ENCODE results near the gene FARP1.

The FARP1 gene

DNA sequence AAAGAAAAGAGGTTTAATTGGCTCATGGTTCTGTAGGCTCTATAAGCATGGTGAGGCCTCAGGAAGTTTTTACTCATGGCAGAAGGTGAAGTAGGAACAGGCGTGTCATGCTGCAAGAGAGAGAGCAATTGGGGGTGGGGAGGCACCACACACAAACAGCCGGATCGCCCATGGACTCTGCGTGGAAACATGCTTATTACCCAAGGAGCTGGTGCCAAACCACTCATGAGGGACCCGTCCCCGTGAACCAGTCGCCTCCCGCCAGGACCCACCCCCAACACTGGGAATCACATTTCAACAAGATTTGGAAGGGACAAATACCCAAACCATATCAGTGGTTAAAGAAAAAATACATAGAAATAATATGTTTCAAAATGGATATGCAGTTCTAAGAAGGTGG, 208.7 kb downstream of the FARP1 start:
- TF ChIP-seq, protein P1, sequence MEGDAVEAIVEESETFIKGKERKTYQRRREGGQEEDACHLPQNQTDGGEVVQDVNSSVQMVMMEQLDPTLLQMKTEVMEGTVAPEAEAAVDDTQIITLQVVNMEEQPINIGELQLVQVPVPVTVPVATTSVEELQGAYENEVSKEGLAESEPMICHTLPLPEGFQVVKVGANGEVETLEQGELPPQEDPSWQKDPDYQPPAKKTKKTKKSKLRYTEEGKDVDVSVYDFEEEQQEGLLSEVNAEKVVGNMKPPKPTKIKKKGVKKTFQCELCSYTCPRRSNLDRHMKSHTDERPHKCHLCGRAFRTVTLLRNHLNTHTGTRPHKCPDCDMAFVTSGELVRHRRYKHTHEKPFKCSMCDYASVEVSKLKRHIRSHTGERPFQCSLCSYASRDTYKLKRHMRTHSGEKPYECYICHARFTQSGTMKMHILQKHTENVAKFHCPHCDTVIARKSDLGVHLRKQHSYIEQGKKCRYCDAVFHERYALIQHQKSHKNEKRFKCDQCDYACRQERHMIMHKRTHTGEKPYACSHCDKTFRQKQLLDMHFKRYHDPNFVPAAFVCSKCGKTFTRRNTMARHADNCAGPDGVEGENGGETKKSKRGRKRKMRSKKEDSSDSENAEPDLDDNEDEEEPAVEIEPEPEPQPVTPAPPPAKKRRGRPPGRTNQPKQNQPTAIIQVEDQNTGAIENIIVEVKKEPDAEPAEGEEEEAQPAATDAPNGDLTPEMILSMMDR (IDR thresholded peaks at IDR 0.05; ENCODE audit: low read length, missing control alignments): no peak
- H3K4me3 ChIP-seq (replicated peaks; ENCODE audit: low read depth, low read length): no peak overlapping the region
- no peak for DNase-seq (ENCODE audit: low read depth)

DNA sequence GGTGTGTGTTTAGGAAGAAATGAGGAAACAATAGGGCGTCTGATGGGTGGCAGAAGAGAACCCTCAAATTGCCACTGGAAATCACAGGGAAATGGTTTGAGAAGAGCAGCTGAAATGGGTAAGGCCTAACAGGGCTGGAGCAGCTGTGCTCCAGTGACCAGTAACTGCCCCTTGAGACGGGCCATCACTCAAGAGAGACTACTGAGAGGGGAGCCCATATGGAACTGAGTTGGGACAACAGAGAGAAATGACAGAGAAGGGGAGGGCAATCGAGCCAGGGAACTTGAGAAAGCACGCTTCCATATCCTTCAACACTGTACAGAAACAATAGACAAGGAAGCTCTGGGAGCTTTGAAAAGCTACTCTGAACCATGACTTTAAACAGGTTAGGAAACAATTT, 209.3 kb downstream of the FARP1 start:
- no peak overlapping the region for H3K4me3 ChIP-seq (replicated peaks; ENCODE audit: low read depth, low read length)
- no peak for DNase-seq (ENCODE audit: low read depth)
- TF ChIP-seq, protein P1 (IDR thresholded peaks at IDR 0.05; ENCODE audit: low read length, missing control alignments): no peak

DNA sequence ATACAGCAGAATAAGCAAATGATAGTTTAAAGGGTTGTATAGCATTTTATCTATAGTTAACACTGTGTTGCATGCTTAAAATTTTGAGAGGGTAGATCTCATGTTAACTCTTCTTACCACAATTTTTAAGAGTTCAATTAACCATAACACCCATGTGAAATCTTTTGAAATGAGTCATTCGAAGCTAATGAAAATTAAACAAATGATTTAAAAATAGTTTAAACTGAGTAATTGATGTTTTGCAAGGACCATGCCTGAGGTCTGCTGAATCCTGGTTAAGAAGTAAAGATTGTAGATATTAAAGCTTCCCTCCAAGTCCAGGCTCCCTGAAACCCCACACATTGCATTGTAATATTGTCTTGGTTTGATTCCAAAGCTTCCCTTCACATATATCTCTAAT, 210.9 kb downstream of the FARP1 start:
- DNase-seq (ENCODE audit: low read depth): no peak
- TF ChIP-seq, protein P1 (IDR thresholded peaks at IDR 0.05; ENCODE audit: low read length, missing control alignments): no peak
- no peak overlapping the region for H3K4me3 ChIP-seq (replicated peaks; ENCODE audit: low read depth, low read length)

DNA sequence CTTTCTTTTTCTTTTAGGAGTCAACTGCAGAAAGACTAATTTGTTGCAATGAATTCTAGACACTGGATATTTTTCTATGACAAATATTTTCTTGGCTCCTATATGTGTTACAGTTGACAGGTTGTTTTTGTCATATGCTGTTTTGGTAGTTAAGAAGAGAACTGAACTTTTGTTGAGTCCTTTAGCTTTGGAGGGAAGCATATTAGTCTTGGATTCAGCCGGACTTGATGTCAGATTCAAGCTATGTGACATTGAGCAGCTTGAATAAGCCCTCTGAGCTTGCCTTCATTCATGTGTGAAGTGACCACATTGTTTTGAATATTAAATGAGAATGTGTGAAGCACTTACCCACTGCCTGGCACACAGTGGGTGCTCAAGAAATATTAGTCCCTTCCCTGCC, 216.0 kb downstream of the FARP1 start:
- no peak for DNase-seq (ENCODE audit: low read depth)
- TF ChIP-seq, protein P1 (IDR thresholded peaks at IDR 0.05; ENCODE audit: low read length, missing control alignments): no peak
- H3K4me3 ChIP-seq (replicated peaks; ENCODE audit: low read depth, low read length): no peak overlapping the region

DNA sequence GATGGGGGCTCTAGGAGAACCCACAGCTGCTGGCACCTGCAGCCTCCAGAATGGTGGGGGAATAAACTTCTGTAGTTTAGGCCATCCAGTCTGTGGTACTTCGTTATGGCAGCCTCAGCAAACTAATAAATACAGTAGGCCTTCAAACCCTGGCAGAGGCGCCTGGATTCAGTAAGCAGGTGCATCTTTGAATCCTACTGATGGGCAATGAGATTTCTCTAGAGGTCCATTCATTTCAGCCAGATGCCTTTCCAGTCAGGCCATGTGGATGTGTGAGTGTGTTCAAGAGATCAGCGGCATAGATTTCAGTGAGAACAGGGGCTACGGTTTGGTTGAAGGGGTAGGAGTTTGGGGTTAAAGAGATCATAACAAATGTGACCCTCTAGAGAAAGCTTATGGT, 217.7 kb downstream of the FARP1 start:
- no peak overlapping the region for H3K4me3 ChIP-seq (replicated peaks; ENCODE audit: low read depth, low read length)
- DNase-seq (ENCODE audit: low read depth): no peak
- TF ChIP-seq, protein P1 (IDR thresholded peaks at IDR 0.05; ENCODE audit: low read length, missing control alignments): no peak

DNA sequence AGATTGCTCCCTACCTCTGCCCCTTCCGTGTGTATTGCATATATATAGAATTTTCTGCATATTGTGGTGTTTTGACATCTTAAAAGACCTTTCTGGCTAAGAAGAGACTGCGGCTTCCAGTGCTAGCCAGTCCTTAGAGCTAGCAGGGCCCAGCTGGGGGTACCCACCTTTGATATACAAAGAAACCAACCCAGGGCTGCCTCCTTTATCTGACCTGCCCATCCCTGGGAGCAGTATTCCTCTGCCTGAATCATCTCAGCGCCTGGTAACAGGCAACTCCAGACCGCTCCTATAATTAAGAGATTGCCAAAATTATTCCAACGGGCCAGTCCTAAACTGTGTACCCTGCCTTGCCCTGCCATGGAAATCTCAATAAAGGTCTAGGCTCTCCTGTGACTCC, 220.4 kb downstream of the FARP1 start:
- TF ChIP-seq, protein P1 (IDR thresholded peaks at IDR 0.05; ENCODE audit: low read length, missing control alignments): no peak
- DNase-seq (ENCODE audit: low read depth): no peak
- H3K4me3 ChIP-seq (replicated peaks; ENCODE audit: low read depth, low read length): no peak overlapping the region

DNA sequence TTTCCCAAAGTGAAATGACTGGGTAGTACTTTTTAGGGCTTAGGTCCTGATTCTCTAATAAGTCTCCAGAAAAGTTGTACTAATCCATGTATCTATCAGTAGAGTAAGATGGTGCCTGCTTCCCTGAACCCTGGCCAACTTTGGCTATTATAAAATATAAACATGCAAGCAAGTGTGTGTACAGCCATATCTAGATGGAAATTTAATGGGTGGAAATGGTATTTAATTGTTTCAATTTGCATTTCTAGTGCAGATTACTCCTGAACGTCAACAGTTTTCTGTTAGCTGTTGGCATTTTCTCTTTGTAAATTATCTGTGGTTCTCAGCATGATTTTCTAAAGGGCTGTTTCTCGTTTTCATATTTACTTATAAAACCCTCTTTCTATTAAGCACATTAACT, 221.3 kb downstream of the FARP1 start:
- TF ChIP-seq, protein P1 (IDR thresholded peaks at IDR 0.05; ENCODE audit: low read length, missing control alignments): no peak
- no peak for DNase-seq (ENCODE audit: low read depth)
- H3K4me3 ChIP-seq (replicated peaks; ENCODE audit: low read depth, low read length): no peak overlapping the region
